MM.1S (cell line): ENCODE measurements around the gene SYT4.

Experiments
- EZH2 ChIP-seq: fragments of 300-600 bp; sonication (generic); optimal IDR thresholded peaks from 2 replicates; pipeline ENCODE3; 2017; ENCODE audit warnings: low read depth, mild to moderate bottlenecking, antibody characterized with exemption, low read length, mixed read lengths
- EZH2phosphoT487 ChIP-seq: fragments of 300-600 bp; sonication (generic); IDR thresholded peaks from 2 replicates; pipeline ENCODE4 v1.6.1; 2018; ENCODE audit warnings: antibody characterized with exemption, low read length
- TF ChIP-seq, protein P1 (sequence below): fragments of 300-600 bp; sonication (generic); IDR thresholded peaks from 2 replicates; pipeline ENCODE4 v1.5.1; 2016; ENCODE audit warnings: antibody characterized with exemption, low read length, mixed read lengths

DNA sequence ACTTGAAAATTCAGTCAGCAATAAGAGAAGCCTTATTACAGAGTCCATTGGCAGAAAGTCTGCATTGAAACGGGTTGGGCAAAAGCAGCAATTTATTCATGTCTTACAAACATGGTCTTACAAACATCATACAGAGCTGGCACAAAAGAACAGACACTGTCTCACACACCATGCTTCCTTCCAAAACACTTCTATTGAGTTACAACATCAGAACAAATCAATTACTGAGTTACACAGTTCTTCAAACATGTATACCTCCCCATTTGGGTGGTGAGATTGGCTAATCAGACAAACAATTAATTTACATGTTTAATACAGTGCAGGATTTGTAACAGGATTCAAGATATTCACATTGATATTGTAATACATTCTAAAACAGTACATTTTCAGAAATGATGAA lies 9.5 kb downstream of the SYT4 start:
- TF ChIP-seq, protein P1, sequence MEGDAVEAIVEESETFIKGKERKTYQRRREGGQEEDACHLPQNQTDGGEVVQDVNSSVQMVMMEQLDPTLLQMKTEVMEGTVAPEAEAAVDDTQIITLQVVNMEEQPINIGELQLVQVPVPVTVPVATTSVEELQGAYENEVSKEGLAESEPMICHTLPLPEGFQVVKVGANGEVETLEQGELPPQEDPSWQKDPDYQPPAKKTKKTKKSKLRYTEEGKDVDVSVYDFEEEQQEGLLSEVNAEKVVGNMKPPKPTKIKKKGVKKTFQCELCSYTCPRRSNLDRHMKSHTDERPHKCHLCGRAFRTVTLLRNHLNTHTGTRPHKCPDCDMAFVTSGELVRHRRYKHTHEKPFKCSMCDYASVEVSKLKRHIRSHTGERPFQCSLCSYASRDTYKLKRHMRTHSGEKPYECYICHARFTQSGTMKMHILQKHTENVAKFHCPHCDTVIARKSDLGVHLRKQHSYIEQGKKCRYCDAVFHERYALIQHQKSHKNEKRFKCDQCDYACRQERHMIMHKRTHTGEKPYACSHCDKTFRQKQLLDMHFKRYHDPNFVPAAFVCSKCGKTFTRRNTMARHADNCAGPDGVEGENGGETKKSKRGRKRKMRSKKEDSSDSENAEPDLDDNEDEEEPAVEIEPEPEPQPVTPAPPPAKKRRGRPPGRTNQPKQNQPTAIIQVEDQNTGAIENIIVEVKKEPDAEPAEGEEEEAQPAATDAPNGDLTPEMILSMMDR = no peak
- TF ChIP-seq EZH2phosphoT487 = no peak
- no peak for TF ChIP-seq EZH2
